ENCODE data around the gene SAP30L.

Gene SAP30L

GRCh38 chr5:154421868-154422267 is 23.9 kb upstream of the SAP30L start:
- ATAC-seq = no peak

GRCh38 chr5:154422298-154422697 is 23.5 kb upstream of the SAP30L start:
- ATAC-seq = no peak

GRCh38 chr5:154428208-154428607 is 17.6 kb upstream of the SAP30L start:
- ATAC-seq = no peak

DNA sequence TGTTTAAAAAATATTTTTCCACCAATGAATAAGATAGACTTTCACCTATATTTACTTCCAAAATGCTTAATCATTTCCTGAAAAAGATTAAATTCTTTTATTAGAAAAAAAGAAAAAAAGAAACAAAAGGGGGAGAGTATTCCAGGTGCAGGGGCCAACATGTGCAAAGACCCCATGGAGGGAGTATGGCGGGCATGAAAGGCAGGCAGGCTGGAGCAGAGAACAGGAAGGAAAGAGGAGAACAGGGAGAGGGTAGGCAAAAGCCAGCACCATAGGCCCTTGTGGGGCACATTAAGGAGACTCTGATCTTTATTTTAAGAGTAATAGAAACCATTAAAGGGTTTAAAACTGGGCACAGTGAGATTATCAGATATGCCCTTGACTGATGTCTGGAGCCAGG is 16.5 kb upstream of the SAP30L start:
- ATAC-seq = no peak

- ATAC-seq = no peak
Observed at GRCh38 chr5:154430466-154430865, 15.3 kb upstream of the SAP30L start.

- ATAC-seq = no peak
Observed at GRCh38 chr5:154430961-154431630, 14.7 kb upstream of the SAP30L start.

- ATAC-seq = no peak
Observed at GRCh38 chr5:154435226-154435625, 10.6 kb upstream of the SAP30L start.

DNA sequence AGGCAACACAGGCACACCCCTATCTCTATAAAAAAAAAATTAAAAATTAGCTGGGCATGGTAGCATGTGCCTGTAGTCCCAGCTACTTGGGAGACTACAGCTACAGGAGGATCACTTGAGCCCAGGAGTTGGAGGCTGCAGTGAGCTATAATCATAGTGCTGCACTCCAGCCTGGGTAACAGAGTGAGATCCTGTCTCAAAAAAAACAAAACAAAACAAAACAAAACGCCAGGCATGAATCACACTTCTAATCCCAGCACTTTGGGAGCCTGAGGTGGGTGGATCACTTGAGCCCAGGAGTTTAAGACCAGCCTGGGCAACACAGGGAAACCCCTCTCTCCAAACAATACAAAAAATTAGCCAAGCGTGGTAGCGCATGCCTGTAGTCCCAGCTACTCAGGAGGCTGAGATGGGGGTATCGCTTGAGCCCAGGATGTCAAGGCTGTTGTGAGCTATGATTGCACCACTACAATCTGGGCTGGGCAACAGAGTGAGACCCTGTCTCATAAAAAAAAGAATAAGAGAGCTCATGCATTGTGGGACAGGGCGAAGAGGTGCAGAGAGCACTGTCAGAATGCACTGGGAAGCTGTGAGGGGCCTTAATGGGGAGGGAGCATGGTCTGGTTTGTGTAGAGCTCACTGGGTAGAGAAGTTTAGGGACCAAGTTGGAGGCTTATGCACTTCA is 8.4 kb upstream of the SAP30L start:
- no peak for ATAC-seq

- ATAC-seq = no peak
Observed at GRCh38 chr5:154440540-154440939, 5.3 kb upstream of the SAP30L start.

DNA sequence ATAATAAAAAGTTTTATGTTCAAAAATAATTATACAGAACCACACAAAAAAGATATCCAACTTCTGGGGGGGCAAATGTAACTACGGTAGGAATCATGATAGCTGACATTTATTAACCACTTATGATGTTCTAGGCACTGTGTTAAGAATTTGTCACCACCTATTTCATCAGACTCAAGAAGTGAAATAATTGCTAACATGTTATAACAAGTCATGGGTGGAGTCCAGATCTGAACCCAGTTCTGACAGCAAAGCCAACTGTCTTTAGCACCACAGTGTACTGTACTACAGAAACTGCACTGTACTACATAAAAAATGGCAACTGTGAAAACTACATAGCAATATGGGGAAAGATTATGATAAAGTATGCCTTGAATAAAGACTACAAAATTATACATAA is 3.0 kb upstream of the SAP30L start:
- ATAC-seq = no peak

DNA sequence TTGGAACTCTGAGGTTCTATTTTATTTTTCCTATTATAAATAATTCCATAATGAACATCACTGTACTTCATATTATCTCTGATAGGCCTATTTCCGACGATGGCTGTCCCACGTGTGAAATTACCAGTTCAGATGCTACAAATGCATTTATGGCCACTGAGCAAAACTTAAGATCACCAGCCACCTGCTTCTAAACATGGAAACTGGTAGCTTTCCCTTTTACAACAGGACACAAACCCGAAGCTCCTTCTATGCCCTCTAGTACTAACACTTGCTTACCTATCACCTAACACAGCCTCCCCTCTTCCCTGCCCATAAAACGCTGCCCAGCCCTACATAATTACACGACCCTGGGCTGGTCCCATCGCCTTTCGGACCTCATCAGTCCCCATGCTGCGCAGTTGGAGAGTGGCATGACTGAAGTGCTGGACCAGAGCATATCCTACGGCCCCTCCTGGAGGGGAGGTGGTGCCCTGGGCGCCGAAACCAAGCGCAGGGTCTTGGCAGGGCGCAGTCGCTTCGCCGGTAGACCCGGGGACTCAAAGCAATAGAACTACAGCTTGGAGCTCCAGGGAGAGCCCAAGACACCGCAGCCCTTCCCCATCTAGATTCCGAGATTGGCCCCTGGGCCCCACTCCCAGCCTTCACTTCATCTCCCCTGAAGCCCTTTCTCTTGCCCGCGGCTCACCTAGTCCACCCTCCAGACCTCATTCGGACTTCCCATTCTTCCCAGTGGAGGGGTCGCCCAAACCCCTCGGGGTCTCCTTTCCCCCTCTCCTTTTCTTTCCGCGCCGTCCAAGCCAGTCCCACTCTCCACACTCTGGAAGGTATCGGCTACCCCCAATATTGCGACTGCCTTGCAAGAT is 1.0 kb upstream of the SAP30L start:
- no peak for ATAC-seq

- ATAC-seq = no peak
Observed at GRCh38 chr5:154446195-154447088, 645 bp downstream of the SAP30L start.

- ATAC-seq = no peak
Observed at GRCh38 chr5:154447089-154447725, 1.4 kb downstream of the SAP30L start.

- ATAC-seq = no peak
Observed at GRCh38 chr5:154449786-154450185, 4.0 kb downstream of the SAP30L start.

GRCh38 chr5:154451957-154452356 is 6.2 kb downstream of the SAP30L start:
- no peak for ATAC-seq

- no peak for ATAC-seq
Observed at GRCh38 chr5:154455585-154455984, 9.8 kb downstream of the SAP30L start.

DNA sequence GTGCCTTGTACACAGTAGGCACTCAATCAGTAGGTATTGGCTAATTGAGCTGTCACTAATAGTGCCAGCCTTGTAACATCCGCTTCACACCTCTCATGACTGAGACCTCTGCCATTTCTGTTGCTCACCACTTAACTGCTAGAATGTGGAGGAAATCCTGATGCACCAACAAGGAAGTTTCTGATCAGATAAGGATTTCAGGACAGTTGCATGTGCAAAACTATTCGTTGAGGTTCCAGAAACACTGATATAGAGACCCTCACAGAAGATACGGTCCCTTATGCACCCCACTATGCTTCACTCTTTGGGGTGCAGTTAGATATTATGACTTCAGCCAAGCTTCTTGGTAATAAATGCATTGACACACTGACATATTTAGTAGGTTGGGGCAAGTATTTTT is 10.7 kb downstream of the SAP30L start:
- ATAC-seq = no peak

DNA sequence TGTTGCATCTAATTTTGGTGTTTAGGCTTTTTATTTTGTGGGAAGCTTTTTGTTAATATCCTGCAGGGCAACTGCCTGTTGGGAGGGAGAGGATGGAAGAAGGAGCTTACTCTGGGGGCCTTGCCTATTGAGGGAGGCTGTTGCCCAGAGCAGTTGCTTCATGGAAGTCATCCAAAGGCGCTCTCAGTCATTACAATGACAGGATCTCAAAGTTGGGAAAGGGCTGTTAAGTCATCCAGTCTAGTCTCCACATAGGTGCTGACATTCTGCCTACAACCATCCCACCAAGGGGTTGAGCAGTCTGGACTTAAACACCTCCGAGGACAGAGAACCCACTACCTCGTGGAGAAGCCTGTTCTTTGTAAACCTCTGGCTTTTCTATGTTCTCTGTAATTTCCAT is 13.2 kb downstream of the SAP30L start:
- ATAC-seq = no peak

GRCh38 chr5:154460172-154460571 is 14.4 kb downstream of the SAP30L start:
- no peak for ATAC-seq

DNA sequence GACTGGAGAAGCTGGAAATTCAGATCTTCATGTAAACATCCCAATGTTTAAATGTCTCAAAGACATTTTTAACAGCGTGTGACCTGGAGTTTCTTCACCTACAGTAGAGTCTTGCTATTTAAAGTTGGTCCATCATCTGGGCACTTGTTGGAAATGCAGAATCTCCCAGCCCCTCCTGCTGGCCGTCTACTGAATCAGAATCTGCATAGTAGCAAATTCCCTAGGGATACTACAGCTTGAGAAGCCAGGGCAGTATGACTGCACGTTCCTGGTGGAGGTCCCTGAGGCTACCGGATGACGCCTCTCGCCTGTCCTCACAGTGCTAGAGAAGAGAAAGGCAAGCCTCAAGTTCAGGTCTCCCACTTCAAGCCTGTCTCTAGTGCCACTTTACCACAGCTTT is 15.7 kb downstream of the SAP30L start:
- ATAC-seq = no peak

DNA sequence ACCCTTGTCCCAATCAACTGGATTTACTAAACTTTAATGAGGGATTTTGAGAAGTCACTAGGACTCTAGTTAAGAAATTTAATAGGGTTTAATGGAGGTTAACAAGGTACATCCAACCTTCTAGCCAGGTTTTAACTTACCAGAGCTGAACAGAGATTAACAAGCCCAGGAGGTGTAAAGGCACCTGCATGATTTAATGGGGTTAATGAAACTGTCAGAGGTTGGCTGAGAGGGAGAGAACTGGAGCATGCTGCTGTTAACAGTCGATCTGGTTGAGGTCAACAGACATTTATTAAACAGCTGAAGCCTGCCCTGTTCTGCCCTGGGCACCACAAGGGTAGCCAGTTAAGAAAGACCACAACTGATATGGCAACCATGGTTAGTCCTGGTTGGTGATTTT is 18.6 kb downstream of the SAP30L start:
- no peak for ATAC-seq

DNA sequence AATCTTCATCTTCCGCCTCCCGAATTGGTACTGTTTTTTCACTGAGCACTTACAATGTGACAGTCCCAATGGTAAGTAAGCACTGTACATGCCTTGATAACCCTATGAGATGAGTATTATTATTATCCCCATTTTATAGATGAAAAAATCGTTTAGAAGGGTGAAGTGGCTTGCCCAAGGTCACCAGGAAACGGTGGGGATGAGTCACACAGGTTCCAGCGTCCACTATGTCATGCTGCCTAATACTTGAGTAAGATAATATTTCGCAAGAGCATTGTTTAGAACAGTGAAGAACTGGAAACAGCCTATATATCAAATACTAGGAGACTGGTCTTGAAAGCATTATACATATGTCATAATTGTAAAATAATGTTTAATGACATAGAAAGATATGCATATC is 19.4 kb downstream of the SAP30L start:
- ATAC-seq = no peak
